Tibial nerve (tissue), 4 donors: ENCODE data around the gene FAM241A. TPM values are rescaled to one million over a fixed set of nuclear protein-coding genes. Genes with fewer than 3 reads are reported as not detected.

Source experiments
- DNase-seq, 2 donors: peaks; one replicate each; pipeline ENCODE4 v3.0.0-alpha.2; 2019; ENCODE audit warnings: low spot score in 2 of 2
- H3K27ac ChIP-seq, 4 donors: fragments of 200-600 bp; sonication (generic) in 3 of 4; one replicate each; pipeline ENCODE4 v1.5.1; 2017 to 2019; ENCODE audit warnings: mild to moderate bottlenecking in 1 of 4
- H3K27me3 ChIP-seq, 2 donors: fragments of 200-600 bp; sonication (generic) in 1 of 2; one replicate each; pipeline versions ENCODE4 v1.5.1 to v1.6.0; 2017 to 2019
- H3K36me3 ChIP-seq, 3 donors: fragments of 200-600 bp; sonication (generic); one replicate each; pipeline ENCODE4 v1.5.1; 2018 to 2019
- H3K4me1 ChIP-seq, 4 donors: fragments of 200-600 bp; sonication (generic) in 3 of 4; one replicate each; pipeline ENCODE4 v1.5.1; 2017 to 2019
- H3K4me3 ChIP-seq, 4 donors: fragments of 200-600 bp; sonication (generic) in 3 of 4; one replicate each; pipeline ENCODE4 v1.5.1; 2017 to 2019; ENCODE audit warnings: mild to moderate bottlenecking in 1 of 4, moderate library complexity in 1 of 4
- H3K9me3 ChIP-seq, 4 donors: fragments of 200-600 bp; sonication (generic) in 3 of 4; one replicate each; pipeline ENCODE4 v1.5.1; 2017 to 2019
- CTCF ChIP-seq, 5 experiments: fragments of 200-600 bp in 3 of 5; fragments of 450-650 bp in 2 of 5; sonication (generic) in 3 of 5; IDR thresholded peaks; one replicate each; pipeline ENCODE4 v1.5.1; 2016 to 2019; ENCODE audit warnings: antibody characterized with exemption in 5 of 5, mild to moderate bottlenecking in 3 of 5, moderate library complexity in 2 of 5
- EP300 ChIP-seq, 2 donors: sonication (generic); formaldehyde crosslinking; IDR thresholded peaks; one replicate each; pipeline ENCODE4 v1.6.1; 2017; ENCODE audit warnings: antibody characterized with exemption in 2 of 2, mild to moderate bottlenecking in 1 of 2
- POLR2A ChIP-seq, 2 donors: fragments of 450-650 bp; IDR thresholded peaks; one replicate each; pipeline ENCODE4 v1.6.1; 2017; ENCODE audit warnings: antibody characterized with exemption in 2 of 2, mild to moderate bottlenecking in 2 of 2, moderate library complexity in 2 of 2
- WGBS, 2 donors: methylation state at CpG; one replicate each; pipeline ENCODE4 v1.1.5; 2018; 5-methylcytosine and 5-hydroxymethylcytosine counted together
- total RNA-seq, 4 donors: library from RNA; depleted of rRNA; stranded (reverse); fragments of >200 nt; gene quantifications; one replicate each; pipeline ENCODE4 v1.1.0, GENCODE V29; 2016

FAM241A gene
- total RNA-seq, 4 donors from 2014 or later, result 2.4 to 4.8 (median 2.9) TPM

GRCh38 chr4:112238833-112239232, 93.6 kb downstream of the FAM241A start:
- WGBS, 2 donors, result 98 to 100% methylated on average over 2 of the region's 2 CpGs

More at GRCh38 chr4:112238833-112239232, 93.6 kb downstream of the FAM241A start:
- H3K9me3 ChIP-seq, result no peaks in the 10 kb centered on the region
- H3K27ac ChIP-seq, result no peak overlapping the region
- no peak for DNase-seq
- no peaks in the 10 kb centered on the region for H3K27me3 ChIP-seq
- H3K4me3 ChIP-seq, result no peak overlapping the region
- no peak for TF ChIP-seq EP300 (IDR thresholded peaks at IDR 0.05)
- no peak for TF ChIP-seq POLR2A (IDR thresholded peaks at IDR 0.05)
- no peak for TF ChIP-seq CTCF (IDR thresholded peaks at IDR 0.05)
- peaks cover 0 to 29% (median 2%) of the 10 kb centered on the region in 4 donors for H3K4me1 ChIP-seq
- peaks cover 0 to 3% (median 0%) of the 10 kb centered on the region in 3 donors for H3K36me3 ChIP-seq

Other genes with a start within 250 kb of the FAM241A start
- gene AP1AR, start 86.3 kb downstream of the FAM241A start, total RNA-seq, result 10 to 100 TPM; 16.8 to 20.1 (median 19.6) TPM
- gene TIFA, start 140.4 kb downstream of the FAM241A start, total RNA-seq, result 10 to 100 TPM in 1 of 4 donors, 1 to 10 TPM in 3; 2.2 to 12.6 (median 3.7) TPM
- 10 to 100 TPM; 16.5 to 38.1 (median 31.5) TPM for gene ALPK1, start 151.9 kb downstream of the FAM241A start, total RNA-seq